Measurements from ENCODE around the gene MAML3.

DNA sequence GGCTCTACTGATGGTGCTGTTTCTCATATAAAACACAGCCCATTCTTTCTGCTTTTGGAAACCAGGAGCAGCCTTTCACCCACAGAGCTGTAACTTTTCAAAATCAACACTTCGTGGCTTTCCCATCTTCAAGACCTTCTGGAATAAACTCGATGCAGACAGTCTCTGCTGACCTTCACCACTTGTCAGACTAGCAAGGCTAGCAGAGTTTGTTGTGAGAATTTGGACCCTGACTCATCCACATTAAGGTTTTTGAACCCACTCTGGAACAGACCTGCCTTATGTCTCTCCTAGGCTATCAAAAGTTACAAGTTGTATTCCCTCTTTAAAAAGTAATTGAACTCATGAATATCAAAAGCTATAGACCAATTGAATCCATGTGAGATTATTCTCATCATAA lies 88.6 kb downstream of the MAML3 start:
- TF ChIP-seq, protein P1, sequence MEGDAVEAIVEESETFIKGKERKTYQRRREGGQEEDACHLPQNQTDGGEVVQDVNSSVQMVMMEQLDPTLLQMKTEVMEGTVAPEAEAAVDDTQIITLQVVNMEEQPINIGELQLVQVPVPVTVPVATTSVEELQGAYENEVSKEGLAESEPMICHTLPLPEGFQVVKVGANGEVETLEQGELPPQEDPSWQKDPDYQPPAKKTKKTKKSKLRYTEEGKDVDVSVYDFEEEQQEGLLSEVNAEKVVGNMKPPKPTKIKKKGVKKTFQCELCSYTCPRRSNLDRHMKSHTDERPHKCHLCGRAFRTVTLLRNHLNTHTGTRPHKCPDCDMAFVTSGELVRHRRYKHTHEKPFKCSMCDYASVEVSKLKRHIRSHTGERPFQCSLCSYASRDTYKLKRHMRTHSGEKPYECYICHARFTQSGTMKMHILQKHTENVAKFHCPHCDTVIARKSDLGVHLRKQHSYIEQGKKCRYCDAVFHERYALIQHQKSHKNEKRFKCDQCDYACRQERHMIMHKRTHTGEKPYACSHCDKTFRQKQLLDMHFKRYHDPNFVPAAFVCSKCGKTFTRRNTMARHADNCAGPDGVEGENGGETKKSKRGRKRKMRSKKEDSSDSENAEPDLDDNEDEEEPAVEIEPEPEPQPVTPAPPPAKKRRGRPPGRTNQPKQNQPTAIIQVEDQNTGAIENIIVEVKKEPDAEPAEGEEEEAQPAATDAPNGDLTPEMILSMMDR (conservative IDR thresholded peaks at IDR 0.05; ENCODE audit: low read depth in 2 of 2): no peak
- no peak for TF ChIP-seq EZH2 (IDR thresholded peaks at IDR 0.05; ENCODE audit: low read depth, unreplicated experiment)
- no peak for TF ChIP-seq STAT1 (IDR thresholded peaks at IDR 0.05; ENCODE audit: unreplicated experiment)
